Neural progenitor cell (in vitro differentiated cells): ENCODE measurements around the gene STAG1. TPM values are rescaled to one million over a fixed set of nuclear protein-coding genes. Genes with fewer than 3 reads are reported as not detected.

Experiments
- DNase-seq: peaks from one replicate; pipeline ENCODE4 v3.0.0-alpha.2; 2016; ENCODE audit warnings: low spot score
- H2AFZ ChIP-seq: fragments of 200-600 bp; sonication (generic); replicated peaks from 2 replicates; pipeline ENCODE4 v1.6.1; 2016; ENCODE audit warnings: antibody characterized with exemption
- H3F3A ChIP-seq: fragments of 200-600 bp; sonication (generic); 2 replicates; pipeline ENCODE4 v1.6.1; 2016; ENCODE audit warnings: antibody characterized with exemption, low read depth
- H3K27ac ChIP-seq: fragments of 200-600 bp; sonication (generic); 2 replicates; pipeline ENCODE4 v1.5.1; 2016; ENCODE audit warnings: mild to moderate bottlenecking
- H3K27me3 ChIP-seq: fragments of 200-600 bp; sonication (generic); 2 replicates; pipeline ENCODE4 v1.6.1; 2016; ENCODE audit warnings: mild to moderate bottlenecking, moderate library complexity
- H3K36me3 ChIP-seq: fragments of 200-600 bp; sonication (generic); 2 replicates; pipeline ENCODE4 v1.5.1; 2016
- H3K4me1 ChIP-seq: fragments of 200-600 bp; sonication (generic); 2 replicates; pipeline ENCODE4 v1.6.1; 2016; ENCODE audit warnings: mixed run types
- H3K4me2 ChIP-seq: fragments of 200-600 bp; sonication (generic); 2 replicates; pipeline ENCODE4 v1.6.1; 2016
- H3K4me3 ChIP-seq: fragments of 200-600 bp; sonication (generic); 2 replicates; pipeline ENCODE4 v1.5.1; 2016
- H3K79me2 ChIP-seq: fragments of 200-600 bp; sonication (generic); 2 replicates; pipeline ENCODE4 v1.6.1; 2016; ENCODE audit warnings: low read depth
- H3K9ac ChIP-seq: fragments of 200-600 bp; sonication (generic); 2 replicates; pipeline ENCODE4 v1.6.1; 2016
- H3K9me3 ChIP-seq: fragments of 200-600 bp; sonication (generic); 2 replicates; pipeline ENCODE4 v1.5.1; 2016; ENCODE audit warnings: low read depth
- H4K20me1 ChIP-seq: fragments of 200-600 bp; sonication (generic); 2 replicates; pipeline ENCODE4 v1.6.1; 2016; ENCODE audit warnings: low read depth
- H3K27ac Mint-ChIP-seq: 3 replicates; pipeline ENCODE4 v1.8.0; 2021; ENCODE audit warnings: mixed read lengths
- H3K27me3 Mint-ChIP-seq: 2 replicates; pipeline ENCODE4 v1.8.0; 2022; ENCODE audit warnings: low read depth, mild to moderate bottlenecking, inconsistent platforms, moderate library complexity, mixed read lengths; ENCODE audit not compliant: insufficient read depth
- H3K36me3 Mint-ChIP-seq: 3 replicates; pipeline ENCODE4 v1.8.0; 2021; ENCODE audit warnings: mixed read lengths
- H3K4me1 Mint-ChIP-seq: 3 replicates; pipeline ENCODE4 v1.8.0; 2021; ENCODE audit warnings: mixed read lengths
- H3K4me3 Mint-ChIP-seq: 3 replicates; pipeline ENCODE4 v1.8.0; 2021; ENCODE audit warnings: mild to moderate bottlenecking, moderate library complexity, mixed read lengths
- H3K9me3 Mint-ChIP-seq: 3 replicates; pipeline ENCODE4 v1.8.0; 2020; ENCODE audit warnings: mixed read lengths
- EZH2 ChIP-seq: fragments of 200-600 bp; sonication (generic); IDR thresholded peaks from 2 replicates; pipeline ENCODE4 v1.6.1; 2017; ENCODE audit warnings: antibody characterized with exemption, mild to moderate bottlenecking, moderate library complexity
- EZH2phosphoT487 ChIP-seq: fragments of 200-600 bp; sonication (generic); IDR thresholded peaks from 2 replicates; pipeline ENCODE4 v1.6.1; 2017; ENCODE audit warnings: antibody characterized with exemption
- total RNA-seq: library from RNA; depleted of rRNA; stranded (reverse); fragments of >200 nt; gene quantifications from 2 replicates; pipeline ENCODE4 v1.2.3, GENCODE V29; 2015; ENCODE audit warnings: low replicate concordance
- TF ChIP-seq, protein P1 (sequence below): fragments of 200-600 bp; sonication (generic); IDR thresholded peaks from 2 replicates; pipeline ENCODE4 v1.5.1; 2017; ENCODE audit warnings: antibody characterized with exemption, mild to moderate bottlenecking

STAG1 gene
- total RNA-seq, 1 donor from 2014 or later, result 38.3 TPM

DNA sequence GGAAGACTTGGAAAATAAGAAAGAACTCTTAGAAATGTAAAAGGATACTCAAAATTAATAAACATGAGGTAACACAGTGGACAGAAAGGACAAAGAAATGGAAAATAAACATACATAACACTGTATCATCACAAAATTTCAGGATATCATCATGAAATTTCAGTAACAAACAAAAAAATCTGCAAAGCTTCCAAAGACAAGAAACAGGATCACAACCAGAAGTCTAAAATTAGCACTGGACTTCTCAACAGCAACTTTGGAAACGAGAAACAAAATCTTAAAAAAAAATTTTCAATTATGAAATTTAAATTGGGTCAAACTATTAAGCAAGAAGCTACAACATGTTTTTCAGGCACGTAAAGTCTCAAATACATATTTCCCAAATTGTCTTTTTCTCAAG, 238.8 kb downstream of the STAG1 start:
- Histone ChIP-seq H2AFZ (no peak overlapping the region), H3K27ac (no peak overlapping the region), H3K4me2 (no peak overlapping the region), H3K36me3 (no peaks in the 10 kb centered on the region), H3K4me1 (no peaks in the 10 kb centered on the region), H3K9me3 (no peaks in the 10 kb centered on the region), H3K79me2 (no peaks in the 10 kb centered on the region), H3K4me3 (no peak overlapping the region), H4K20me1 (no peaks in the 10 kb centered on the region), H3F3A (no peaks in the 10 kb centered on the region), H3K27me3 (no peaks in the 10 kb centered on the region), H3K9ac (no peak overlapping the region)
- Mint-ChIP-seq H3K9me3 (no peaks in the 10 kb centered on the region), H3K27ac (no peak overlapping the region), H3K36me3 (peaks cover 8% of the 10 kb centered on the region), H3K4me3 (no peak overlapping the region), H3K4me1 (peaks cover 3% of the 10 kb centered on the region), H3K27me3 (peaks cover 2% of the 10 kb centered on the region)
- TF ChIP-seq EZH2, result no peak
- TF ChIP-seq EZH2phosphoT487, result no peak
- TF ChIP-seq, protein P1, sequence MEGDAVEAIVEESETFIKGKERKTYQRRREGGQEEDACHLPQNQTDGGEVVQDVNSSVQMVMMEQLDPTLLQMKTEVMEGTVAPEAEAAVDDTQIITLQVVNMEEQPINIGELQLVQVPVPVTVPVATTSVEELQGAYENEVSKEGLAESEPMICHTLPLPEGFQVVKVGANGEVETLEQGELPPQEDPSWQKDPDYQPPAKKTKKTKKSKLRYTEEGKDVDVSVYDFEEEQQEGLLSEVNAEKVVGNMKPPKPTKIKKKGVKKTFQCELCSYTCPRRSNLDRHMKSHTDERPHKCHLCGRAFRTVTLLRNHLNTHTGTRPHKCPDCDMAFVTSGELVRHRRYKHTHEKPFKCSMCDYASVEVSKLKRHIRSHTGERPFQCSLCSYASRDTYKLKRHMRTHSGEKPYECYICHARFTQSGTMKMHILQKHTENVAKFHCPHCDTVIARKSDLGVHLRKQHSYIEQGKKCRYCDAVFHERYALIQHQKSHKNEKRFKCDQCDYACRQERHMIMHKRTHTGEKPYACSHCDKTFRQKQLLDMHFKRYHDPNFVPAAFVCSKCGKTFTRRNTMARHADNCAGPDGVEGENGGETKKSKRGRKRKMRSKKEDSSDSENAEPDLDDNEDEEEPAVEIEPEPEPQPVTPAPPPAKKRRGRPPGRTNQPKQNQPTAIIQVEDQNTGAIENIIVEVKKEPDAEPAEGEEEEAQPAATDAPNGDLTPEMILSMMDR, result no peak
- no peak for DNase-seq

DNA sequence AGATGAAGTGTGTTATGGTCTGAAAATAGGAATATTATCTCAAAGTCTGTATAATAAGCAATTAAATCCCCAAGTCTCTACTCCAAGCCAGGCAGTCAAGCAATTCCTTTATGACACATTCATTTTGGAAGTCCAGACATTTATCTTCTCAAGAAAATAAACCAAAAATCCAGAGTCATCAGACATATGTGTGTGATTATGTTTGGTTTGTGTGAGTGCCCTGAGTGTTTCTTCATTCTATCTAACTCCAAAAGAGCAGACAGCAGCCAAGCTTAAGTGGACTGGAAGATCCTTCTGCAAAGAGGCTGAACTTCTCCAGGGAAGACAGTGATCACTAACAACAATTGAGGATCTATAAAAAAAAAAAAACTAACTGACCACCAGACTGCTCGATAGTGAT, 239.8 kb downstream of the STAG1 start:
- no peaks in the 10 kb centered on the region for H3K36me3 ChIP-seq
- H3K9me3 Mint-ChIP-seq, result no peaks in the 10 kb centered on the region
- no peak overlapping the region for H3K4me3 Mint-ChIP-seq
- H3K4me1 Mint-ChIP-seq, result peaks cover 3% of the 10 kb centered on the region
- H3K9ac ChIP-seq, result no peak overlapping the region
- H3F3A ChIP-seq, result no peaks in the 10 kb centered on the region
- no peaks in the 10 kb centered on the region for H3K4me1 ChIP-seq
- peaks cover 2% of the 10 kb centered on the region for H3K27me3 Mint-ChIP-seq
- no peak overlapping the region for H3K4me2 ChIP-seq
- no peaks in the 10 kb centered on the region for H4K20me1 ChIP-seq
- H3K27me3 ChIP-seq, result no peaks in the 10 kb centered on the region
- no peak for DNase-seq
- H3K79me2 ChIP-seq, result no peaks in the 10 kb centered on the region
- no peak overlapping the region for H3K4me3 ChIP-seq
- H3K9me3 ChIP-seq, result no peaks in the 10 kb centered on the region
- H3K36me3 Mint-ChIP-seq, result peaks cover 8% of the 10 kb centered on the region
- H3K27ac ChIP-seq, result no peak overlapping the region
- no peak overlapping the region for H3K27ac Mint-ChIP-seq
- H2AFZ ChIP-seq, result no peak overlapping the region
- TF ChIP-seq EZH2 (no peak), EZH2phosphoT487 (no peak)
- TF ChIP-seq, protein P1, result no peak

DNA sequence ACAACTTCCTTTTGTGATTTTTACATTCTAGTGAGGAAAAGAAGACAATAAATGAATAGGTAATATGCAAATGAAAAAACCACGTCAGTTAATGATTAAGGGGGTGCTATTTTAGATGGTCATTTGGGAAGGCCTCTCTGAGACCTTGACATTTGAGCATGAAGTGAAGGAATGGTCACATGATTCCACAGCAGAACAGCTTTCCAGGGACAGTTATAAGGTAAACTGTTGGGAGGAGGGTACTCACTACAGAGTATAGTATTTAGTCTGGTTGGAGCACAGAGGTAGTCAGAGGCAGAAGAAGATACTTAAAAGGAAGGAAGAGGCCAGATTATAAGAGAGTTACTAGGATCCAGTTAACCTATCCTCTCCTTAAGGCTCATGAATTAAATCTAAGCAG, 246.5 kb downstream of the STAG1 start:
- Mint-ChIP-seq H3K9me3 (no peaks in the 10 kb centered on the region), H3K4me3 (no peak overlapping the region), H3K27me3 (no peaks in the 10 kb centered on the region), H3K4me1 (no peaks in the 10 kb centered on the region), H3K27ac (no peak overlapping the region), H3K36me3 (peaks cover 5% of the 10 kb centered on the region)
- H3K4me3 ChIP-seq, result no peak overlapping the region
- TF ChIP-seq, protein P1, result no peak
- TF ChIP-seq EZH2phosphoT487, result no peak
- TF ChIP-seq EZH2, result no peak
- H3K4me2 ChIP-seq, result no peak overlapping the region
- no peak overlapping the region for H3K9ac ChIP-seq
- H3K36me3 ChIP-seq, result no peaks in the 10 kb centered on the region
- H3K79me2 ChIP-seq, result no peaks in the 10 kb centered on the region
- no peaks in the 10 kb centered on the region for H3K27me3 ChIP-seq
- H2AFZ ChIP-seq, result no peak overlapping the region
- H3K9me3 ChIP-seq, result no peaks in the 10 kb centered on the region
- H3K27ac ChIP-seq, result no peak overlapping the region
- H4K20me1 ChIP-seq, result no peaks in the 10 kb centered on the region
- H3K4me1 ChIP-seq, result no peaks in the 10 kb centered on the region
- no peaks in the 10 kb centered on the region for H3F3A ChIP-seq
- no peak for DNase-seq

DNA sequence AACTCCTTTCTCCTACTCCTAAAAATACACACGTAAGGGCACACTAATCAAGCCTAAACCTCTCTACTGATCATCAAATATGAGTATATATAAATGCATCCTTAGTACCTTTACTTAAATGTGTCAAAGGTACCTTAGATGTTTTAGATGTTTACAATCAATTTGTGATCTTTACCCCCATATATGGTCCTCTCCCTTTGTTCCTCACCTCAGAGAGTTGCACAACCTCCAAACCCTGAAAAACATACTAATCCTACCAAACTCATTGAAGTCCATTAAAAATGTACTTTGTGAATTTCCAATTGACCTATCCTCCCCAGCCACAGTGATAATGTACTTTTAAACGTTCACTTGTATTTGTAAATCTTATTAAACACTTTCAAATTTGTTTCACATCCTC, 249.1 kb downstream of the STAG1 start:
- Histone ChIP-seq H3F3A (no peaks in the 10 kb centered on the region), H3K9ac (no peak overlapping the region)

More for the DNA sequence above, 249.1 kb downstream of the STAG1 start:
- Histone ChIP-seq H3K4me1 (no peaks in the 10 kb centered on the region), H3K4me3 (no peak overlapping the region), H3K9me3 (no peaks in the 10 kb centered on the region), H3K4me2 (no peak overlapping the region), H3K27me3 (no peaks in the 10 kb centered on the region), H3K36me3 (no peaks in the 10 kb centered on the region), H4K20me1 (no peaks in the 10 kb centered on the region), H3K79me2 (no peaks in the 10 kb centered on the region), H3K27ac (no peak overlapping the region), H2AFZ (no peak overlapping the region)
- no peak for TF ChIP-seq EZH2phosphoT487
- TF ChIP-seq EZH2, result no peak
- TF ChIP-seq, protein P1, result no peak
- Mint-ChIP-seq H3K4me3 (no peak overlapping the region), H3K4me1 (no peaks in the 10 kb centered on the region), H3K27me3 (no peaks in the 10 kb centered on the region), H3K27ac (no peak overlapping the region), H3K36me3 (peaks cover 8% of the 10 kb centered on the region), H3K9me3 (no peaks in the 10 kb centered on the region)
- DNase-seq, result no peak
